Measurements from ENCODE around the gene GIMAP8. TPM values are rescaled to one million over a fixed set of nuclear protein-coding genes. Genes with fewer than 3 reads are reported as not detected.

Gene GIMAP8
- not detected for total RNA-seq
- not detected for polyA plus RNA-seq (2013, experiment 1 of 2)
- not detected for polyA plus RNA-seq (2013, experiment 2 of 2)
- long read RNA-seq, experiment 1 = 0 reads
- long read RNA-seq, experiment 2 = 0 reads
- long read RNA-seq, experiment 3 = 0 reads
- long read RNA-seq, experiment 4 = 0 reads

- Mint-ChIP-seq H3K27me3 (ENCODE audit: insufficient read depth) (peaks cover 70% of the 10 kb centered on the region), H3K9me3 (peaks cover 3% of the 10 kb centered on the region), H3K4me3 (no peak within 1 kb of the TSS), H3K36me3 (ENCODE audit: low read depth) (no peaks in the 10 kb centered on the region), H3K27ac (no peak within 1 kb of the TSS), H3K4me1 (no peaks in the 10 kb centered on the region)
- H3K9ac ChIP-seq (ENCODE audit: extremely low read depth, low read length, poor library complexity, severe bottlenecking) = no peak within 1 kb of the TSS
- peak; percentile 49 for DNase-seq
- no peaks in the 10 kb centered on the region for H3K9me3 ChIP-seq (ENCODE audit: control insufficient read depth, low read length)
- no peak within 1 kb of the TSS for H3K4me3 ChIP-seq (ENCODE audit: low read length)
- 86 to 93% methylated on average over 14 to 22 of the region's 22 CpGs for WGBS, 2 experiments (ENCODE audit: insufficient coverage in 1 of 2, insufficient read length in 1 of 2)
- no peak for TF ChIP-seq CTCF (conservative IDR thresholded peaks at IDR 0.05)
- H3K36me3 ChIP-seq (ENCODE audit: control insufficient read depth, insufficient read depth, low read length) = no peaks in the 10 kb centered on the region
- H3K4me1 ChIP-seq (ENCODE audit: control insufficient read depth, insufficient read depth, low read length) = no peaks in the 10 kb centered on the region
- H3K27me3 ChIP-seq (ENCODE audit: control insufficient read depth, insufficient read depth, low read length, poor library complexity, severe bottlenecking) = peaks cover 20% of the 10 kb centered on the region
- H3K27ac ChIP-seq (ENCODE audit: low read depth, low read length) = no peak within 1 kb of the TSS
Observed at GRCh38 chr7:150450491-150451001, at the start of gene GIMAP8. Gene GIMAP8 (plus strand): TSS chr7:150450630. CDS start chr7:150466699, 16,069 bp downstream.

- Histone ChIP-seq H3K9me3 (ENCODE audit: control insufficient read depth, low read length) (no peaks in the 10 kb centered on the region), H3K4me3 (ENCODE audit: low read length) (no peak overlapping the region), H3K4me1 (ENCODE audit: control insufficient read depth, insufficient read depth, low read length) (peaks cover 26% of the 10 kb centered on the region), H3K9ac (ENCODE audit: extremely low read depth, low read length, poor library complexity, severe bottlenecking) (peak overlapping the region; percentile 9), H3K27ac (ENCODE audit: low read depth, low read length) (peak overlapping the region; percentile 84), H3K36me3 (ENCODE audit: control insufficient read depth, insufficient read depth, low read length) (no peaks in the 10 kb centered on the region), H3K27me3 (ENCODE audit: control insufficient read depth, insufficient read depth, low read length, poor library complexity, severe bottlenecking) (no peaks in the 10 kb centered on the region)
- H3K27ac Mint-ChIP-seq = peak overlapping the region; percentile 50
- H3K9me3 Mint-ChIP-seq = no peaks in the 10 kb centered on the region
- DNase-seq = peak; percentile 54
- H3K4me3 Mint-ChIP-seq = no peak overlapping the region
- peaks cover 10% of the 10 kb centered on the region for H3K36me3 Mint-ChIP-seq (ENCODE audit: low read depth)
- H3K27me3 Mint-ChIP-seq (ENCODE audit: insufficient read depth) = no peaks in the 10 kb centered on the region
- TF ChIP-seq CTCF (conservative IDR thresholded peaks at IDR 0.05) = no peak
- peaks cover 48% of the 10 kb centered on the region for H3K4me1 Mint-ChIP-seq
- 90 to 95% methylated on average over 10 to 15 of the region's 15 CpGs for WGBS, 2 experiments (ENCODE audit: insufficient coverage in 1 of 2, insufficient read length in 1 of 2)
Observed at GRCh38 chr7:150400788-150401423, 49.5 kb upstream of the GIMAP8 start.

- Histone ChIP-seq H3K27me3 (ENCODE audit: control insufficient read depth, insufficient read depth, low read length, poor library complexity, severe bottlenecking) (no peaks in the 10 kb centered on the region), H3K36me3 (ENCODE audit: control insufficient read depth, insufficient read depth, low read length) (no peaks in the 10 kb centered on the region), H3K4me1 (ENCODE audit: control insufficient read depth, insufficient read depth, low read length) (peaks cover 28% of the 10 kb centered on the region), H3K9me3 (ENCODE audit: control insufficient read depth, low read length) (no peaks in the 10 kb centered on the region), H3K4me3 (ENCODE audit: low read length) (no peak overlapping the region), H3K9ac (ENCODE audit: extremely low read depth, low read length, poor library complexity, severe bottlenecking) (peak overlapping the region; percentile 9), H3K27ac (ENCODE audit: low read depth, low read length) (peak overlapping the region; percentile 84)
- H3K27me3 Mint-ChIP-seq (ENCODE audit: insufficient read depth) = no peaks in the 10 kb centered on the region
- H3K36me3 Mint-ChIP-seq (ENCODE audit: low read depth) = peaks cover 5% of the 10 kb centered on the region
- TF ChIP-seq CTCF (conservative IDR thresholded peaks at IDR 0.05) = no peak
- no peaks in the 10 kb centered on the region for H3K9me3 Mint-ChIP-seq
- H3K4me1 Mint-ChIP-seq = peaks cover 53% of the 10 kb centered on the region
- H3K4me3 Mint-ChIP-seq = no peak overlapping the region
- 91% methylated on average over 1 of the region's 1 CpG; no CpG with 5 or more reads in 1 of the 2 experiments for WGBS, 2 experiments (ENCODE audit: insufficient coverage in 1 of 2, insufficient read length in 1 of 2)
- H3K27ac Mint-ChIP-seq = peak overlapping the region; percentile 75
- DNase-seq = no peak
Observed at GRCh38 chr7:150401424-150401790, 49.0 kb upstream of the GIMAP8 start.
